ENCODE results near the gene GALNT15. TPM values are rescaled to one million over a fixed set of nuclear protein-coding genes. Genes with fewer than 3 reads are reported as not detected.

GALNT15 gene
- total and polyA plus RNA-seq, 2 donors (not counting 3 experiments of a cell fraction or from before 2014, with no cell fraction given) = 0.87 to 5.4 TPM

GRCh38 chr3:16187213-16187790 is 12.8 kb downstream of the GALNT15 start:
- Histone ChIP-seq H2AFZ (ENCODE audit: low read depth, low read length) (no peak overlapping the region), H4K20me1 (replicated peaks; ENCODE audit: control insufficient read depth, extremely low read depth, insufficient read depth, low read length) (no peaks in the 10 kb centered on the region), H3K79me2 (ENCODE audit: control insufficient read depth, insufficient read depth, low read length) (no peaks in the 10 kb centered on the region), H3K4me1 (ENCODE audit: control insufficient read depth, extremely low read depth, insufficient read depth, low read length) (no peaks in the 10 kb centered on the region), H3K9ac (replicated peaks; ENCODE audit: extremely low read depth, insufficient read depth, low read length) (no peak overlapping the region), H3K4me3 (replicated peaks in 1 of 3; ENCODE audit: insufficient read depth in 1 of 3, low read depth in 1 of 3, low read length in 3 of 3) (no peak overlapping the region), H3K36me3 (ENCODE audit: control insufficient read depth in 2 of 2, extremely low read depth in 1 of 2, insufficient read depth in 2 of 2, low read length in 2 of 2) (no peaks in the 10 kb centered on the region), H3K9me3 (replicated peaks; ENCODE audit: control insufficient read depth, insufficient read depth, low read length) (no peaks in the 10 kb centered on the region), H3K9me1 (replicated peaks; ENCODE audit: control insufficient read depth, extremely low read depth, insufficient read depth, low read length) (no peaks in the 10 kb centered on the region), H3K4me2 (ENCODE audit: insufficient read depth, low read length) (no peak overlapping the region), H3K27me3 (ENCODE audit: control insufficient read depth in 2 of 2, insufficient read depth in 2 of 2, low read length in 2 of 2) (peaks cover 0 to 2% of the 10 kb centered on the region in 2 experiments), H3K27ac (ENCODE audit: insufficient read depth, low read depth, low read length) (no peak overlapping the region)
- FAIRE-seq (no peak), DNase-seq (ENCODE audit: low read depth, low spot score) (no peak)
- ChIA-PET CTCF (interaction anchor here (0.7 to 0.8 kb wide), 2 partner anchors 9 to 13 kb away, joined by 3 to 4 read pairs; partner anchors contain the start of gene GALNT15), POLR2A (no interaction called here)
- dilution Hi-C loops (cut with MboI; ENCODE audit: extremely low pct_ligation_motif_present, low sequenced_read_pairs) (no loop called here), intact Hi-C loops (cut with micrococcal nuclease) (no loop called here)
- TF ChIP-seq JUN (IDR thresholded peaks at IDR 0.05; ENCODE audit: borderline replicate concordance, insufficient read depth, insufficient read length, low read depth) = no peak
- TF ChIP-seq CTCF (IDR thresholded peaks at IDR 0.05; ENCODE audit: extremely low read depth in 1 of 2, insufficient read depth in 1 of 2, low read depth in 1 of 2, low read length in 2 of 2) = no peak
- no peak for TF ChIP-seq MYC (IDR thresholded peaks at IDR 0.05; ENCODE audit: low read depth, low read length)
- no peak for TF ChIP-seq MAX (IDR thresholded peaks at IDR 0.05; ENCODE audit: insufficient read depth, insufficient read length)
- no peak for TF ChIP-seq GATA2 (IDR thresholded peaks at IDR 0.05; ENCODE audit: insufficient read depth, insufficient read length, low read depth, low read length)
- no peak for TF ChIP-seq POLR2AphosphoS5 (IDR thresholded peaks at IDR 0.05; ENCODE audit: insufficient read depth, low read depth, low read length)
- TF ChIP-seq EZH2 (IDR thresholded peaks at IDR 0.05; ENCODE audit: borderline replicate concordance, low read depth, low read length, severe bottlenecking) = no peak
- TF ChIP-seq FOS (IDR thresholded peaks at IDR 0.05; ENCODE audit: borderline replicate concordance, insufficient read depth, low read length) = no peak
- no peak for TF ChIP-seq POLR2A (IDR thresholded peaks at IDR 0.05; ENCODE audit: low read depth, low read length)
- no TSS peak for BruUV-seq (replicated peaks)
